NAMALWA (cell line): ENCODE results near the gene CSF2RB.

Source experiments
- DNase-seq: peaks from one replicate; pipeline ENCODE4 v3.0.0-alpha.2; 2015; ENCODE audit warnings: low spot score

Gene CSF2RB

GRCh38 chr22:36891646-36892045, 21.8 kb upstream of the CSF2RB start:
- DNase-seq, result no peak

GRCh38 chr22:36892292-36892691, 21.1 kb upstream of the CSF2RB start:
- DNase-seq, result no peak

GRCh38 chr22:36893262-36893661, 20.2 kb upstream of the CSF2RB start:
- no peak for DNase-seq

GRCh38 chr22:36894266-36894665, 19.2 kb upstream of the CSF2RB start:
- no peak for DNase-seq

GRCh38 chr22:36897611-36898010, 15.8 kb upstream of the CSF2RB start:
- no peak for DNase-seq

- DNase-seq, result no peak
Observed at GRCh38 chr22:36898690-36899089, 14.7 kb upstream of the CSF2RB start.

GRCh38 chr22:36899498-36899897, 13.9 kb upstream of the CSF2RB start:
- DNase-seq, result no peak

- no peak for DNase-seq
Observed at GRCh38 chr22:36900225-36900624, 13.2 kb upstream of the CSF2RB start.

GRCh38 chr22:36900880-36901279, 12.5 kb upstream of the CSF2RB start:
- DNase-seq, result no peak

GRCh38 chr22:36901411-36902142, 11.9 kb upstream of the CSF2RB start:
- DNase-seq, result peak; percentile 56

GRCh38 chr22:36902143-36902926, 11.1 kb upstream of the CSF2RB start:
- no peak for DNase-seq

GRCh38 chr22:36904260-36904880, 9.1 kb upstream of the CSF2RB start:
- DNase-seq, result no peak

GRCh38 chr22:36907253-36908195, 5.9 kb upstream of the CSF2RB start:
- no peak for DNase-seq

GRCh38 chr22:36910461-36910860, 3.0 kb upstream of the CSF2RB start:
- no peak for DNase-seq

- DNase-seq, result no peak
Observed at GRCh38 chr22:36911887-36912661, 1.4 kb upstream of the CSF2RB start.

- DNase-seq, result no peak
Observed at GRCh38 chr22:36912694-36913426, 568 bp upstream of the CSF2RB start.

GRCh38 chr22:36914390-36914752, 943 bp downstream of the CSF2RB start:
- DNase-seq, result peak; percentile 43

GRCh38 chr22:36916034-36916433, 2.6 kb downstream of the CSF2RB start:
- DNase-seq, result no peak

- no peak for DNase-seq
Observed at GRCh38 chr22:36918586-36919284, 5.3 kb downstream of the CSF2RB start.
